Hematopoietic multipotent progenitor cell treated with erythropoietin and hydrocortisone succinate and interleukin-3 and kit ligand, for 8 days (in vitro differentiated cells): ENCODE data around the gene FGF11.

Experiments used
- DNase-seq: peaks from one replicate; pipeline ENCODE4 v3.0.0-alpha.2; 2015

Gene FGF11

DNA sequence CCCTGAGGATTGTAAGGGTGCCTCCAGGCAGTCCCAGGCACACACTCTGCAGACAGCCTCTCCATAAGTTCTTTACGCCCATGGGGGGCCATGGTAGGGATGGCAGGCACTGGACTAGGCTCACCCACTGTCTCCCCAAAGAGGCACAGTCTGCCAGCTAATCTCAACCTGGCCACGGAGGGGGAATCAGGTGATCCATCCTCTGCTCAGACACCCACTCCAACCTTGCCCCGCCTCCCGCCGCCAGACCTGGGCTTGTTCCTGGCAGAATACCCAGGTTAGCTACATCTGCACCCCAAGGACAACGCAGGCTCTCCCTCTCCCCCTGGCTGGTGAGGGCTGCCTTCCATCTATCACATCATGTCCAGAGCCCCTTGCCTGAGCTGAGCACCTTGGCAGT lies 30.4 kb upstream of the FGF11 start:
- DNase-seq: no peak

DNA sequence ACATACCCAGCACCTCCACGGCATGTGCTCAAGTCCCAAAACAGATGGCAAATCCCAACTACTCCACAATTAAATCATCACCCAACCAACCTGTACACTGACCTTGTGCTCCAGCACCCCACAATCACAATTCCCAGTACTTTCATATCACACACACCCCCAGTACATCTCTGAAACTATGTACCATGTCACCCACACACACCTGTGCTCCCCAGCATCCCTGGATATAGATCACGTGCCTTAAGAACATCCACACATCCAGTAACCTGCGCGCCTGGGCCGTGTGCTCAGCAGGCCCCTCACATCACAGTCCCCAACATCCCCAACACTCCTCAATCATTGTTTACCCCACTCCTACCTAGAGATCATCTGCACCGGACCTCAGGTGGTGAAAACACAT lies 29.6 kb upstream of the FGF11 start:
- no peak for DNase-seq

DNA sequence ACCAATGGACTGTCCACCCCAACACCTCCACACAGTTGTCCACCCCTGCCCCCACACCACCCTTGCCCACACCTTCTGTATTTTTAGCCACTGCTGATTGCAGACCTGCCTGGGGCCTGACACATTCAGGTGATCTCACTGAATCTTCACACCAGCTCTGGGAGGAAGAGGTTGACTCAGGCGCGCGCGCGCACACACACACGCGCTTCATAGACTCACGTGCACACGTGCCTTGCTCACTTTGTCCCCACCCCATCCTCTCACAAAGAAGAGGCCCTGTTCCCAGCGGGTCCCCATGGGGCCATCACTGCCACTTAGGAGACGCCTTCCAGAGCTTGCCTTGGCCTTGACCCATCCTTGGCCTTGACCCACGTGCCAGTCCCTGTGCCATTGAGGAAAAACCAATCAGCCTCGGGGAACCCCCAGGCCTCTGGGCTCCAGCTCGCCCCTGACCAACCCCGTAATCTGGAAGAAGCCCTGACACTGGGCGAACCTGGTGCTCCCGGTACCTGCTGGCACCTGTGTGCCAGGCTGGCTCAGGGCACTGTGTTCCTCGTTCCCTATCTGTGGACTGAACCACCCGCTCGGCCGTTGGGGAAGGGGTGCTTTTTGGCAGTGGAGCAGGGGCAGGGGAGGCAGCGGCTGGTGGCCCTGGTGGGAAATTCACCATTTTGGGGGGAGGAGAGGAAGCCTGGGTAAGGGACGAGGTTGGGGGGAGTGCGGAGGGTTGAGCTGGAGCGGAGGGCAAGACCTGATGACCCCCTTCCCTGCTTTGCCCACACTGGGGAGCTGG lies 28.5 kb upstream of the FGF11 start:
- no peak for DNase-seq

DNA sequence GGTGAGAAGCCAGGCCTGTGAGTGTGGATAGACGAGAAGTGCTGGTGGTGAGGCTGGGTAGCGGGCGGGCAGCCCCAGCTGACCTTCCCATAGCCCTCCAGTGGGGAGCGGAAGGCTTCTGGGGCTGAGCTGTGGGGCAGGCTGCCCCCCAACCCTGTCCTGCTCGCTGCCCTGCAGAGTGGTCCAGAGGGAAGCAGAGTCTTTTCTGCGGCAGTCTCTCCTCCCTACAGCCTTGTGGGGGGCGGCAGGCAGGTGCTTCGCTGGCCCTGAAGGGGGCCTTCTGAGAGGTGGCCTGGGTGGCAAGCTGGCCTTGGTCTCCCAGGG lies 27.9 kb upstream of the FGF11 start:
- no peak for DNase-seq

DNA sequence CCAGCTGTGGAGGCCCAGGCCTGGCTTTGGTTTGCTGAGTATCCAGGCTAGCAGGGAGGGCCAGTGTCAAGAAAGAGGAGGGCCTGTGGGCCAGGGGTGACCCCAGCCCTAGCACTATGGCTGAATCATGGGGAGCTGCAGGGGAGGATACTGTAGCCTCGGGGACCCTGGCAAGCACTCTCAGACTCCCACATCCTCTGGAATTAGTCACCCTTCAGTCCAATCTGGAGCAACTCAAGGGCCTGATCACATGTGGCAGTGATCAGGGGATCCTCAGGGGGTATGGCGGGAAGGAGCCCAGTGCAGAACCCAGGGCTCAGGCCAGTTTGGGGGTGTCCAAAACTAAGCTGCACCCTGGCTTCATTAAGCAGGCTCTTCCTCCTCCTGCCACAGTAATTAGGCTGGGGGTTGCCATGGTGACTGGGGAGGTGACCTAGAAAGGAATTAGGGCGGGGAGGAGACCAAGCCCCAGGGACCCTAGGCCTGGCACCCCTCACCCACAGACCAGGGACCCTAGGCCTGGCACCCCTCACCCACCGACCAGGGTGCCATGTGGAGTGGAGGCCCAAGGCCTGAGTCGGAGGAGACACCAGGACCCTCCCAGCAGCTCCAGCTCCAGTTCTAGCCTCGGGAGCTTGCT lies 25.8 kb upstream of the FGF11 start:
- DNase-seq: no peak

DNA sequence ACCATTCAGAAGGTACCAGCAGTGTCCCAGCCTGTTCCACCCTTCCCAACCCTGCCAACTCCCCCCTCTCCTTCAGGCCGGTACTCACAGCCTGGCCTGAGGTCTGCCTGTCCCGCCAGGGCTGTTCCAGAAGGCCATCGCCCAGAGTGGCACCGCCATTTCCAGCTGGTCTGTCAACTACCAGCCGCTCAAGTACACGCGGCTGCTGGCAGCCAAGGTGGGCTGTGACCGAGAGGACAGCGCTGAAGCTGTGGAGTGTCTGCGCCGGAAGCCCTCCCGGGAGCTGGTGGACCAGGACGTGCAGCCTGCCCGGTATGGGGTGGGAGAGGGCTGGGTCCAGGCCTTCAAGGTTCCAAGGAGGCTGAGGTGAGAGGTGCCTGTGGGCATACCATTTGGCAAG lies 24.5 kb upstream of the FGF11 start:
- DNase-seq: no peak

DNA sequence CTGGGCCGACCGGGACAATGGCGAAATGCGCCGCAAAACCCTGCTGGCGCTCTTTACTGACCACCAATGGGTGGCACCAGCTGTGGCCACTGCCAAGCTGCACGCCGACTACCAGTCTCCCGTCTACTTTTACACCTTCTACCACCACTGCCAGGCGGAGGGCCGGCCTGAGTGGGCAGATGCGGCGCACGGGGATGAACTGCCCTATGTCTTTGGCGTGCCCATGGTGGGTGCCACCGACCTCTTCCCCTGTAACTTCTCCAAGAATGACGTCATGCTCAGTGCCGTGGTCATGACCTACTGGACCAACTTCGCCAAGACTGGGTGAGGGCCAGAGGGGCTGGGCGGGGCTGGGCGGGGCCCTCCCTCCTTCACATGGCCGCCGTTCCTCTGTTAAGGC lies 23.5 kb upstream of the FGF11 start:
- DNase-seq: no peak

DNA sequence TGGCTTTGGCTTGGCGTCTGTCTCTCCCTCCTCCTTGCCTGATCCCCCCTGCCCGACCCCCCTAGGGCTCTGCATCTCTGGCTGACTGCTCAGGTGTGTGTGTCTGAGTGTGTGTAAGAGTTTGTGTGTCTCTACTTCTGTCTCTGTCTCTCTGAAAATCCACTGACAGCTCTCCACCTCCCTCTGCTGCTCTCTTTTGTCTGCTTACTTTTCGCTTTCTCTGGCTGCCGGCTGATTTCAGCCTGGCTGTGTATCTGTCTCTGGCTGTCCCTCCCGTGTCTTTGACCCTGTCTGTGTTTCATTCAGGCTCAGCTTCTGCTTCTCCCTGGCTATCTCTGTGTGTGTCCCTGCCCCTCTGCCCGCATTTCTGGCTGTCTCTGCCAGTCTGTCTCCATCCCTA lies 23.0 kb upstream of the FGF11 start:
- no peak for DNase-seq

DNA sequence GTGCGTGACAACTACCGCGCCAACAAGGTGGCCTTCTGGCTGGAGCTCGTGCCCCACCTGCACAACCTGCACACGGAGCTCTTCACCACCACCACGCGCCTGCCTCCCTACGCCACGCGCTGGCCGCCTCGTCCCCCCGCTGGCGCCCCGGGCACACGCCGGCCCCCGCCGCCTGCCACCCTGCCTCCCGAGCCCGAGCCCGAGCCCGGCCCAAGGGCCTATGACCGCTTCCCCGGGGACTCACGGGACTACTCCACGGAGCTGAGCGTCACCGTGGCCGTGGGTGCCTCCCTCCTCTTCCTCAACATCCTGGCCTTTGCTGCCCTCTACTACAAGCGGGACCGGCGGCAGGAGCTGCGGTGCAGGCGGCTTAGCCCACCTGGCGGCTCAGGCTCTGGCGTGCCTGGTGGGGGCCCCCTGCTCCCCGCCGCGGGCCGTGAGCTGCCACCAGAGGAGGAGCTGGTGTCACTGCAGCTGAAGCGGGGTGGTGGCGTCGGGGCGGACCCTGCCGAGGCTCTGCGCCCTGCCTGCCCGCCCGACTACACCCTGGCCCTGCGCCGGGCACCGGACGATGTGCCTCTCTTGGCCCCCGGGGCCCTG lies 22.2 kb upstream of the FGF11 start:
- no peak for DNase-seq

DNA sequence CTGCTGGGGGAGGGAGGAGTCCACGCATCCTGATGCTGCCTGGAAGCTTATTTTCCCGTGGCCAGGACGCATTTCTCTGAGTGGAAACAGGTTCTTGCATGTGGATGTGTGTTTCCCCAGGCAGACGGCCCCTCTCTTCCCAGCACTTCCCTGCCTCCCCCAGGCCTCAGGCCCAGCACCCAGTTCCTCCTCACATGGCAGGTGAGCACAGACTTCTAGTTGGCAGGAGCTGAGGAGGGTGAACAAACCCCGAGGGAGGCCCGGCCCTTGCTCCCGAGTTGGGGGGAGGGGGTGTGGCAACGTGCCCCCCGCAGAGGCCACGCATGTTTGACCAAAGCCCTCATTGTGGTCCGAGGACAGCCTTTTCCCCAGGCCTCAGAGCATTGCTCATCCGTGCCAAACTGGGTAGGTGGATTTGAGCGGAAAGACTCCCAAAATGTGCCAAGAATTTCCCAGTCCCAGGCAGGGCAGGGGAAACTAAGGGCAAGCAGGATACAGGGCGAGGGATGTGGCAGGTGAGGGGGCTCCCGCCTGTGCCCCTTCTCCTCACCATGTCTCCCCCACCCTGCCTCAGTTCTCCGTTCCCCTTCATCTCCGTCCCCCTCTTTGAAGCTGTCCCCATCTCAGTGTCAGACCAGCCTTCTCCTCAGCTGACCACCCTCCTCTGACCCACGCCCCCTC lies 20.7 kb upstream of the FGF11 start:
- DNase-seq: no peak

DNA sequence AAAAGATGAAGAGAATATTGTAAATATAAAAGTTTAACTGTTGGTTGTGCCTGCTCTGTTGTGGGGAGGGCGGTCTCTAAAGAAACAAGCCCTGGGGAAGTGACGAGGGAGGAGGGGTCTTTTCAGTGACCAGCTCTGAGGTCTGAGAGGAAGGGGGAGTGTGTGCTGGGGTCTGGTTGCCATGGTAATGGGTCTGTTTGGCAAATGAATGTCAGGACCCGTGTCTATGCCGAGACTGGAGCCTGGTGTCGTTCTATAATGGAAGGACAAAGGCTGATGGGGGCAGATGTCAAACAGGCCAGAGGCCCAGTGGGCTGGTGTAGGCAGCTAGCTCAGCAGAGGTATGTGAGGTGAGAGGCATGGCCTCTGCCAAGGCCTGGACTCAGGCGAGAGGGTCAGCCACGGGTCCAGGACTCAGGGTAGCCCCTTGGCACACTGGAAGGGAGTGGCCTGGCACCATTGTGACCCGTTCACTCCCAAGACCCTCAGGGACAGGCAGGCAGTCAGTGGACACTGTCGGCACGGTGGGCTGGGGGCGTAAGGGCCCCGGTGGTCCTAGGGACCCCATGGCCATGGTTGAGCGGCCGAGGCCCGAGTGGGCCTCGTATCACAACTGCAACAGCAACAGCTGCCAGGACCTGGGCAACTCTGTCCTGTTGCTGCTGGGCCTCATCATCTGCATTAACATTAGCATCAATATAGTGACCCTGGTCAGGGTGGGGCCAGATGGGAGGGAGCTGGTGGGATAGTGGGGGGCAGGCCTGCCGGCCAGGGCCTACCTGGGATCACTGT lies 19.3 kb upstream of the FGF11 start, which contains the start of gene SPEM1:
SPEM1 (plus strand) TSS at position 506 of the 792 bp plus-strand sequence; CDS start at position 567, 61 bp downstream.
- DNase-seq: no peak

DNA sequence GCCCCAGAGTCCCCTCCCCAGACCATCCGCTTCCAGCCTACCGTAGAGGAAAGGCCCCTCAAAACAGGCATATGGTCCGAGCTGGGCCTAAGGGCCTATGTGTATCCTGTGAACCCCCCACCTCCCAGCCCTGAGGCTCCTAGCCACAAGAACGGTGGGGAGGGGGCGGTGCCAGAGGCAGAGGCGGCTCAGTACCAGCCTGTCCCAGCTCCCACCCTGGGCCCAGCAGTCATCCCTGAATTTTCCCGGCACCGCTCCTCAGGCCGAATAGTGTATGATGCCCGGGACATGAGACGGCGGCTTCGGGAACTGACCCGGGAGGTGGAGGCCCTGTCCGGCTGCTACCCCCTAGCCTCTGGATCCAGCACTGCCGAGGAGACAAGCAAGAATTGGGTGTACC lies 18.1 kb upstream of the FGF11 start:
- no peak for DNase-seq

DNA sequence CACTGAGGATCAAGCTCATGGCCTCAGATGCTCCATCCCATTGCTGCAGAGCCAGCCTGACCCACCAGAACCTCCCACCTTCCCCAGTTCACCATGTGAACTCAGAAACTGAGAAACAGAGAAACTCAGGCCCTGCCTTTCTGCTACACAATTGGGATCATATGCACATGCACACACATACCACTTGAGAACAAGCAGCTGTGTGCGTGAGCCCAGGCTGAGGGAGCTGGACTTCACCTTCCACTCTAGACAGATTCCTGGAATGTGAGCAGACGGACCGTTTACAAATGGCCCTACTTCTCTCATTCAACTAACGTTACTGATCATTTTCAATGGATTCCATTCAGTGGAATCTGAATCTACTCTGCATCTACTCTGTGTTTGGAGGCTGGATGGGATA lies 15.6 kb upstream of the FGF11 start:
- DNase-seq: no peak

DNA sequence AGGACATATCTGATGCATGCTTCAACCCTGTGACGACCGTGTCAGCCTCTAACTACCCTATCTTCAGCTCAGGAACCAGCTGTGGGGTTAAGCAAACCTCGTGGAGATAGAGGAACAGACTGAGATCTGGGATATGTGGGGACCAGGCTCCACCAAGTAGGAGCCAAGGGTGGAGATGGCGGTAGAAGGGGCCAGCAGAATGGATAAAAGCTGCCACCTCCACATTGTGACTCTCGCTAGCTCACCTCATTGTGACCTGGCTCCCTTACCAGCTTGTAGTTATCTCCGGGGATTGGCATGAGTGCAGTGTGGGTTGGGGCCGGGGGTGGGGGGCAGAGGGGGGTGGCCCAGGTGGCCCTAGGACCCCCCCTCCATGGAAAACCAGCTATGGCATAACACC lies 14.0 kb upstream of the FGF11 start, which contains the start of gene SPEM2:
SPEM2 (plus strand) TSS at position 301 of the 400 bp plus-strand sequence; CDS start at position 374, 73 bp downstream.
- DNase-seq: no peak

DNA sequence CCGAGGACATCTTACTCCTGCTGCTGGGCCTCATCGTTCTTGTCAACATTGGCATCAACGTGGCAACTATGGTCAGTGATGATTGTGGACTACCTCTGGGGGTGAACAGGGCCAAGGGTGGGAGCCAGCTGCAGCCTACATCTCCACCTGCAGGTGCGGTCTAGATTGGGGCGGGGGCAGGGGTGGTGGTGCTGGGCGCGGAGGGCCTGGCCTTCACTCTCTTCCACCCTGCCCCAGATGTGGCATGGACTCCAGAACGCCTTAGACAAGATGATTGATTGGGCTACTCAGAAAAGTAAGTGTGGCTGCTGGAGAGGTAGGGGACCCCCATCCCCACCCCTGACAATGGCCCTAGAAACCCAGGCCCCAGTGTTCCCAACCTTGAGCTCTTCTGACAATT lies 13.6 kb upstream of the FGF11 start:
- no peak for DNase-seq

DNA sequence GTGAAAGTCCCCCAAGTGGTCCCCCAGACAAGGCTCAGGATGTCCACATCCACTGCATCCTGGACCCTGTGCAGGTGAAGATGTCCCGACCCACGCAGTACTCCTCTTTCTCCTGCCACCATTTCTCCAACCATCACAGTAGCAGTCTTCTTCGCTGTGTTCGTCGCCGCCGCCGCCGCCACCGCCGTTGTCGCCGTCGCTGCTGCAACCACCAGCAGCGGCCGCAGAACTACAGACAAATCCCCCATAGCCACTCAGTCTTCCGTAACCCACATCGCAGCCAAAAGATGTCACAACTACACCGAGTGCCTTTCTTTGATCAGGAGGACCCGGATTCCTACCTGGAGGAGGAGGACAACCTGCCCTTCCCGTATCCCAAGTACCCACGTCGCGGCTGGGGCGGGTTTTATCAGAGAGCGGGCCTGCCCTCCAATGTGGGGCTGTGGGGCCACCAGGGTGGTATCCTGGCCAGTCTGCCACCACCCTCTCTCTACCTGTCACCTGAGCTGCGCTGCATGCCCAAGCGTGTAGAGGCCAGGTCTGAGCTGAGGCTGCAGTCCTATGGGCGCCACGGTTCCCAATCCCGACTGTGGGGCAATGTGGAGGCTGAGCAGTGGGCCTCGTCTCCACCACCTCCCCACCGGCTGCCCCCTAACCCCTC lies 13.0 kb upstream of the FGF11 start:
- DNase-seq: no peak

DNA sequence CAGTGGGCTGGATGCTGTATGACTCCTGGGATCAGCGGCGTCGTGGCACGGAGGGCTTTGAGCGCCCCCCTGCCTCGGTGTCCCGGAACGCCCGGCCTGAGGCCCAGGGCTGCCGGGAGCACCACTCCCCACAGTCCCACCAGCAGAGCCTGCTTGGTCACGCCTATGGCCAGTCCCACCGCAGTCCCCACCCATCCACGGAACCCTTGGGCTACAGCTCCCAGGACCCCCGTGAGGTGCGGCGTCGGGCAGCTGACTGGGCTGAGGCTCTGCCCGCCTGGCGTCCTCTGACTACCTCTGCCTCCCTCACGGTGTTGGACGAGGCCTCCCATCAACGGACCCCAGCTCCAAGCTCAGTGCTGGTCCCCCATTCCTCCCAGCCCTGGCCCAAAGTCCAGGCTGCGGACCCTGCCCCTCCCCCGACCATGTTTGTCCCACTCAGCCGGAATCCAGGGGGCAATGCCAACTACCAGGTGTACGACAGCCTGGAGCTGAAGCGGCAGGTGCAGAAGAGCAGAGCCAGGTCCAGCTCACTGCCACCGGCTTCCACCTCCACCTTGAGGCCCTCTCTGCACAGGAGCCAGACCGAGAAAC lies 12.3 kb upstream of the FGF11 start:
- DNase-seq: no peak

DNA sequence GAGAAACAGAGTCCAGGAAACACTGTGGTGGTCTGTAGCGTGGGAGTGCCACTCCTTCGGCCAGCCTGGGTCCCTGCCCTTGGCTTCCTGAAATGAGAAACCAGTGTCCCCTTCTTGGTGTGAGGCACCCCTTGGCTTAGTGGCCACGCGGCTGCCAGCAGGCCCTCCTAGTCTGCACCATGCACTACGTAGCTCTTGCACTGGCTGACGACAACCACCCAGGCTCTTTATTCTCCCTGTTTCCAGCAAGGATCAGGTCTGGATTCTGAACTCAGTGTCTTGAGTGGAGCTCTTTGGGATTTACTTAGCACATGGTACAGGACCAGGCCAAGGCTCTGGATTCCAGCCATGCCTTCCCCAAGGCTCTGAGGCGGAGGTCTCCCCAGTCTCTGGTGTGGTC lies 11.8 kb upstream of the FGF11 start:
- no peak for DNase-seq

DNA sequence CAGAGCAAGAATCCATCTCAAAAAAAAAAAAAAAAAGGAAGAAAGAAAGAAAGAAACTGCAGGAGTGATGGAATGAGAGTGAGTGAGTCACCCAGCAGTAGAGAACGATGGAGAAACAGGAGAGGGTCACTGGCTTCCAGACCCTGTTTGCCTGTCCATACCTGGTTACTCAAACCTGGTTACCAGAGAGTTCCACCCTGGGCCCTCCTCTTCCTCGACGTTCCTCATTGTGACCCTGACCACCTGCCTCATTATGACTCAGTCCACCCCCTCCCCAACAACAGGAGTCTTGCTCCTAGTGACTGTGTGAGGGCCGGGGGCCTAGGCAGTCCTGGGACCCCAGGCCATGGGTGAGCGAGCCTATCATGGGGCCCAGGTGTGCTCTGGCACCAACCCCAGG lies 10.8 kb upstream of the FGF11 start, which contains the start of gene SPEM3:
SPEM3 (plus strand) TSS at position 301 of the 400 bp plus-strand sequence; CDS start at position 347, 46 bp downstream.
- no peak for DNase-seq

DNA sequence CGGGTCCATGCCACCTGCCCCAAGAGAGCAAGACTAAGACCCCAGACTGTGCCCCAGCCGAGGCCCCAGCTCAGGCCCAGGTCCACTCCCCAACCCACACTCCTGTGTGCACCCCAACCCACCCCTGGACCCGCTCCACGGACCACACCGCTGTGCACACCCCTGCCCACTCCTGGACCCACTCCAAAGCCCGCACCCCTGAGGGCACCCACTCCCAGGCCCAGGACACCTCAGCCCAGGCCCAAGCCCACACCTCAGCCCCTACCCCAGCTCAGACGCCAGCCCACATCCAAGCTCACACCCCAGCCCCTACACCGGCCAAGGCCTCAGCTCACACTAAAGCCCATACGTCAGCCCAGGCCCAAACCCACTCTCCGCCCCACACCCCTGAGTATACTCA lies 9.6 kb upstream of the FGF11 start:
- no peak for DNase-seq

DNA sequence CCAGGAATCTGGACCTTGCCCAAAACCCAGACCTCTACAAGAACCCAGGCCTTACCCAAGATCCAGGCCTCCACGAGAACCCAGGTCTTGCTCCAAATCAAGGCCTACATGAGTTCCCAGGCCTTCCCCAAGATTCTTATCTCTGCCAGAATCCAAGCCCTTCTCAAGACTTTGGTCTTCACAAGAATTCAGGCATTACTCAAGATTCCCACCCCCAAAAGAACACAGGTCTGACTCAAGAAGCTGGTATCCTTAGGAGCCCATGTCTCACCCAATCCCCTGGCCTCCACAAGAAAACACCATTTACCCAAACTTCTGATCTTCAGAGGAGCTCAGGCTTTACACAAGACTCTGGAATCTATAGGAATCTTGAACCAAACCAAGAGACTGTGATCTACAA lies 8.1 kb upstream of the FGF11 start:
- no peak for DNase-seq

DNA sequence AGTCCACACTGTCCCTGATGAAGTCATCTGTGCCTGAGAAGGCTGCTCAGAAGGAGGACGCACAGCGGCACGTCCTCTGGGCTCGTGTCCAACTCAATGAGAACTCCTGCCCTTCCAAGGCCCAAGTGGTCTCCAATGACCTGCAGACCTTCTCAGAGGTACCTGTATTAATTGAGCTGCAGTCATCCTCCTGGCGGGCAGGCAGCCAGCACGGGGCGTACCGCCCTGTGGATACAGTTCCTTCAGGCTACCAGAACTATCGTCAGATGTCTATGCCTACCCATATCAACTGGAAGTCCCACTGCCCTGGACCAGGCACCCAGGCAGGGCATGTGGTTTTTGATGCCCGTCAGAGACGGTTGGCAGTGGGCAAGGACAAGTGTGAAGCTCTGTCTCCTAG lies 7.0 kb upstream of the FGF11 start:
- no peak for DNase-seq
